Colonic mucosa (tissue), 4 donors: ENCODE results near the gene SLC25A36. TPM values are rescaled to one million over a fixed set of nuclear protein-coding genes. Genes with fewer than 3 reads are reported as not detected.

Experiments used
- DNase-seq: peaks from one replicate; pipeline ENCODE4 v3.0.0-alpha.2; 2020
- H3K27ac ChIP-seq: fragments of 200-600 bp; one replicate; pipeline ENCODE4 v1.8.0; 2021
- H3K27me3 ChIP-seq: fragments of 200-600 bp; one replicate; pipeline ENCODE4 v1.8.0; 2021
- H3K36me3 ChIP-seq: fragments of 200-600 bp; one replicate; pipeline ENCODE4 v1.8.0; 2021
- H3K4me1 ChIP-seq: fragments of 200-600 bp; one replicate; pipeline ENCODE4 v1.8.0; 2021; ENCODE audit warnings: mild to moderate bottlenecking
- H3K4me3 ChIP-seq: fragments of 200-600 bp; one replicate; pipeline ENCODE4 v1.8.0; 2021
- H3K9ac ChIP-seq, 2 donors: one replicate each; pipeline ENCODE4 v1.7.0; 2013; ENCODE audit warnings: control low read depth in 2 of 2, low read depth in 2 of 2, low read length in 2 of 2
- H3K9me3 ChIP-seq: fragments of 200-600 bp; one replicate; pipeline ENCODE4 v1.8.0; 2021
- intact Hi-C: fragments of 100-400 bp; cut with DNase I; formaldehyde crosslinking; loops from one replicate; pipeline ENCODE4 v1.14.1; 2022
- total RNA-seq, 2 donors: library from RNA; stranded (reverse); fragmentation: NEBNext Ultra II Directional in 1 of 2; extraction: Animal tissue kit (Norgen Biotek cat#: 25700) in 1 of 2; gene quantifications; one replicate each; pipeline ENCODE4 v1.2.1, GENCODE V29; 2021
- TF ChIP-seq, protein P1 (sequence below): fragments of 200-600 bp; IDR thresholded peaks from one replicate; pipeline ENCODE4 v1.8.0; 2022; ENCODE audit warnings: antibody characterized with exemption, mild to moderate bottlenecking
- donor health status: healthy.
- donor health status: DM: no; HTN: no; CAD: no.
- donor health status: DM: no; HTN: no; CAD: no.

SLC25A36 gene
- total RNA-seq, 2 donors from 2014 or later = 38.1 to 67.5 TPM

DNA sequence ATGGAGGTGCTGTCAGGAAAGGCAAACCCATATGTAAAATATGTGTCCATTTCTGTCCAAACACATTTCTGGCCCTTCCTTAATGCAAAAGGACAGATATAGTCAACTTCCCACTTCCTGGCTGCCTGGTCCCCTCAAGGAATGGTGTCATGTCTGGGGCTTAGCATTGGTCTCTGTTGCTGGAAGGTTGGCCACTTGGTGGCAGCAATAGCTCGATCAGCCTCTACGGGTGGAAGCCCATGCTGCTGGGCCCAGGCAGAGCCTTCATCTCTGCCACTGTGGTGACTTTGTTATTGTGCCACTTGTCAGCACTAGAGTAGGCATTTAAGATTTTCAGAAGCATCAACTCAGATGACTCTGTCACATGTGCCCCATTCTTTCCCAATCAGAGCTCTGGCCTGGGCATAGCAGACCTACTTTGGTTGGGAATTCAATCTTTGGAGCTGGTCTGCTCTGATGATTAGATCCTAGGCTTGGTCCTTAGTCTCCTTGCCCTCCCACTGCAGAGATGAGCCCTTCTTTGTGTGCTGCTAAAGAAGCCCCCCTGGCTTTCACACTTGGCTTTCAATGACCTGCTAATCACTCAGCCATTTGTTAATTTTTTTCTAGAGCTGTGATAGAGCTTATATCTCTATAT is 58.5 kb downstream of the SLC25A36 start:
- Histone ChIP-seq H3K9ac (no peak overlapping the region), H3K4me1 (no peaks in the 10 kb centered on the region), H3K27ac (no peak overlapping the region), H3K9me3 (no peaks in the 10 kb centered on the region), H3K36me3 (no peaks in the 10 kb centered on the region), H3K27me3 (no peaks in the 10 kb centered on the region), H3K4me3 (no peak overlapping the region)
- intact Hi-C loops = no loop called here
- TF ChIP-seq, protein P1, sequence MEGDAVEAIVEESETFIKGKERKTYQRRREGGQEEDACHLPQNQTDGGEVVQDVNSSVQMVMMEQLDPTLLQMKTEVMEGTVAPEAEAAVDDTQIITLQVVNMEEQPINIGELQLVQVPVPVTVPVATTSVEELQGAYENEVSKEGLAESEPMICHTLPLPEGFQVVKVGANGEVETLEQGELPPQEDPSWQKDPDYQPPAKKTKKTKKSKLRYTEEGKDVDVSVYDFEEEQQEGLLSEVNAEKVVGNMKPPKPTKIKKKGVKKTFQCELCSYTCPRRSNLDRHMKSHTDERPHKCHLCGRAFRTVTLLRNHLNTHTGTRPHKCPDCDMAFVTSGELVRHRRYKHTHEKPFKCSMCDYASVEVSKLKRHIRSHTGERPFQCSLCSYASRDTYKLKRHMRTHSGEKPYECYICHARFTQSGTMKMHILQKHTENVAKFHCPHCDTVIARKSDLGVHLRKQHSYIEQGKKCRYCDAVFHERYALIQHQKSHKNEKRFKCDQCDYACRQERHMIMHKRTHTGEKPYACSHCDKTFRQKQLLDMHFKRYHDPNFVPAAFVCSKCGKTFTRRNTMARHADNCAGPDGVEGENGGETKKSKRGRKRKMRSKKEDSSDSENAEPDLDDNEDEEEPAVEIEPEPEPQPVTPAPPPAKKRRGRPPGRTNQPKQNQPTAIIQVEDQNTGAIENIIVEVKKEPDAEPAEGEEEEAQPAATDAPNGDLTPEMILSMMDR = peak; percentile 45
- peak; percentile 42 for DNase-seq

DNA sequence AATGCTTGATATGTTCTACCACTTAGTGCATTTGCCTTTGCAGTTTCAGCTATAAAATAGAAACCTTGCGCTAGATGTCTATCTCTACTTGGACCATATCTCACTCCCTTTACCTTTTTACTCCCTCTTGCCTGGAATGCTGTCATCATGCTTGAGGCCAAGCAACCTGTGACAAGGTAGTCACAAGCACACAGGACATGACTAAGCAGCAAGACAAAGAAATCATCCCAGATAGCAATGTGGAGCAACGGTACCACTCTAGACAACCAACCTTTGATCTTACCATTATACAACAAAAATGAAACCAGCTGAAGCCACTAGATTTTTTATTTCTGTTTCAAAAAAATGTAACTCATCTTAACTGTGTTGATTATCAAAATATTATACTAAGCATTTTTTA is 59.0 kb downstream of the SLC25A36 start:
- TF ChIP-seq, protein P1 = no peak
- no peak overlapping the region for H3K9ac ChIP-seq
- H3K36me3 ChIP-seq = no peaks in the 10 kb centered on the region
- no peak overlapping the region for H3K27ac ChIP-seq
- no peaks in the 10 kb centered on the region for H3K4me1 ChIP-seq
- H3K9me3 ChIP-seq = no peaks in the 10 kb centered on the region
- intact Hi-C loops = no loop called here
- no peak overlapping the region for H3K4me3 ChIP-seq
- H3K27me3 ChIP-seq = no peaks in the 10 kb centered on the region
- no peak for DNase-seq

DNA sequence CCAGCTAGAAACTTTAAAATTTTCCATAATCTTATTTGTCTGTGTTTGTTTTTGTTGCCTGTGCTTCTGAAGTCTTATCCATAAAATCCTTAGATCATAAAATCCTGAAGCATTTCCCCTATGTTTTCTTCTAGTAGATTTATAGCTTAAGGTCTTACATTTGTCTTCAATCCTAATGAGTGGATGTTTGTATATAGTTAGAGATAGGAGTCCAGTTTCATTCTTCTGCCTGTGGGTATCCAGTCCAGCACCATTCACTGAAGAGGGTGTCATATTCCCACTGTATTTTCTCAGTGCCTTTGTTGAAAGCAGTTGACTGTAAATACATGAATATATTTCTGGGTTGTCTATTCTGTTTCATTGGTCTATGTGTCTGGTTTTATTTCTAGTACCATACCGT is 64.7 kb downstream of the SLC25A36 start:
- intact Hi-C loops = no loop called here

DNA sequence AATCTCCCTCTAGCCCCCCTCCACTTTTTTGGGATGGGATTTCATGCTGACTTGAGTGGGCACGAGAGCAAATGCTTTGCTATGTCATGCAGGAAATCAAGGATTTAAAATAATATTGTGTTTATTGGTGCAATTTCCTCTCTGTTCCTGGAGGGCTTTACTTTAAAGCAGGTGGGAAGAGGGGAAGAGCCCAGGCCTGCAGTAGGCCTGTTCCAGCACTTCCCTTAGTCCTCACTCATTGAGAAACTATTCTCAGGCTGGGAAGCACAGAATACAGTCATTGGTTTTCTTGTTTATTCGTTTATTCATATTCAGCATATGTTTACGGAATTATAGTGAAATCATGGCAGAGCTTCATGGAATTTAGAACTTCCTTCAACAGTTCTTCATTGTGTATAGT is 67.9 kb downstream of the SLC25A36 start:
- Histone ChIP-seq H3K4me3 (no peak overlapping the region), H3K4me1 (no peaks in the 10 kb centered on the region), H3K27ac (no peak overlapping the region), H3K27me3 (no peaks in the 10 kb centered on the region), H3K9ac (no peak overlapping the region), H3K9me3 (no peaks in the 10 kb centered on the region), H3K36me3 (no peaks in the 10 kb centered on the region)
- TF ChIP-seq, protein P1 = no peak
- intact Hi-C loops = no loop called here
- no peak for DNase-seq

More for the DNA sequence above, 64.7 kb downstream of the SLC25A36 start:
- no peaks in the 10 kb centered on the region for H3K27me3 ChIP-seq
- no peak for DNase-seq
- no peak overlapping the region for H3K9ac ChIP-seq
- no peaks in the 10 kb centered on the region for H3K4me1 ChIP-seq
- H3K27ac ChIP-seq = no peak overlapping the region
- H3K9me3 ChIP-seq = no peaks in the 10 kb centered on the region
- no peaks in the 10 kb centered on the region for H3K36me3 ChIP-seq
- TF ChIP-seq, protein P1 = no peak
- no peak overlapping the region for H3K4me3 ChIP-seq

DNA sequence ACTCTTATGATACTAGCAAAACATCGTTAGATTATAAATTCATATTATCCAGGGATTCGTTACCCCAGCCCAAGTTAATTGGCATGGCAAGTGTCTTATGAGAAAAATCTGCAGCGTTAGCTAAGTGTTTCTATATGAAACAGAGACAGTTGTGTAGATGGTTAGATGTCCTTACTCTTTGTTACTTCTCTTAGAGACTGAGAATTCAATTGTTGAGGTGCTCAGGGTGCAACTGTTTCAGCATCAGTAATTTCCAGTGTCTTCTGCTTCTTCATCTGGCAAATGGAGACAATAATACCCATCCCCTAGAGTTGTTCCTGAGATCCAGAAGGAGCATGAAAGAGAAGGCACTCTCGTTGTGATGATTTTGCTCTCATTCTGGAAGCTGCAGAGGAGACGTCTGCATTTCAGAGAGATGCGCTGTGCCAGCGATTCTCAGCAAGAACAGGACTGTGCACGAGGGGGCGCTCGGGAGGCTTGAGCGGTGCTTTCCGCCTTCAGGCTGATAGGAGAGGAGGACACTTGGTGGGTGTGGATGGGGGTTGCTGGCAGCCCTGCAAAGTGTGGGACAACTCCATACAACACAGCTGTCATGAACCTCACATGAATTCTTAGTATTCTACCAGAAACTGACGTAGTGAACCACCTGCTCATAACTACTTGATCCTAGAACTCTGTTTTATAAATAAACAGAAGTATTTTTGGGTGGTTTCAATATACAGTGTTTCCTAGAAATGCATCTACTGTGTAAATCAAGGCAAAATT is 69.8 kb downstream of the SLC25A36 start:
- Histone ChIP-seq H3K4me3 (no peak overlapping the region), H3K9me3 (no peaks in the 10 kb centered on the region), H3K4me1 (no peaks in the 10 kb centered on the region), H3K36me3 (no peaks in the 10 kb centered on the region), H3K27me3 (no peaks in the 10 kb centered on the region), H3K27ac (no peak overlapping the region), H3K9ac (no peak overlapping the region)
- TF ChIP-seq, protein P1 = peak; percentile 64
- peak; percentile 67 for DNase-seq
- intact Hi-C loops = loop anchor here (5.0 kb wide), 1 partner anchor 181 kb away; no protein-coding TSS in a partner anchor
